K562 (cell line): ENCODE measurements around the gene CRIP1. TPM values are rescaled to one million over a fixed set of nuclear protein-coding genes. Genes with fewer than 3 reads are reported as not detected.
A peak's percentile ranks its signal among the peaks of the same experiment; 100 is the strongest.

Source experiments
- CC2D1A ChIP-seq: fragments of 450-650 bp; IDR thresholded peaks from 2 replicates; pipeline ENCODE4 v1.6.1; 2017; ENCODE audit warnings: mild to moderate bottlenecking
- CCAR2 ChIP-seq: fragments of 200-400 bp; formaldehyde crosslinking; IDR thresholded peaks from 2 replicates; pipeline ENCODE4 v1.6.1; 2017; ENCODE audit warnings: mild to moderate bottlenecking, low read depth, low read length
- EZH2 ChIP-seq: IDR thresholded peaks from 2 replicates; pipeline ENCODE4 v1.6.1; 2012; ENCODE audit warnings: low read depth, mild to moderate bottlenecking, inconsistent platforms, low read length, borderline replicate concordance
- MAFG ChIP-seq: fragments of 450-650 bp; conservative IDR thresholded peaks from 2 replicates; pipeline ENCODE4 v1.6.1; 2016; ENCODE audit warnings: missing genetic modification characterization, missing compliant biosample characterization
- MEF2D ChIP-seq: conservative IDR thresholded peaks from 2 replicates; pipeline ENCODE4 v1.6.1; 2016; ENCODE audit warnings: low read depth, missing genetic modification characterization, missing compliant biosample characterization
- MIER1 ChIP-seq: fragments of 450-650 bp; IDR thresholded peaks from 2 replicates; pipeline ENCODE4 v1.6.1; 2016; ENCODE audit warnings: antibody characterized with exemption, mild to moderate bottlenecking, low read depth
- NCOA6 ChIP-seq: fragments of 450-650 bp; IDR thresholded peaks from 2 replicates; pipeline ENCODE4 v1.6.1; 2017; ENCODE audit warnings: mild to moderate bottlenecking
- NONO ChIP-seq, 2 experiments: fragments of 200-400 bp in 1 of 2; fragments of 450-650 bp in 1 of 2; formaldehyde crosslinking in 1 of 2; IDR thresholded peaks; 2 replicates each; pipeline ENCODE4 v1.6.1; 2017; ENCODE audit warnings: low read depth in 2 of 2, mild to moderate bottlenecking in 2 of 2, moderate library complexity in 2 of 2, low read length in 1 of 2
- RBM14 ChIP-seq: fragments of 200-400 bp; formaldehyde crosslinking; IDR thresholded peaks from 2 replicates; pipeline ENCODE4 v1.6.1; 2018; ENCODE audit warnings: low read depth, mild to moderate bottlenecking, low read length, moderate library complexity, borderline replicate concordance; ENCODE audit not compliant: insufficient read depth
- TRIM24 ChIP-seq, 2 experiments: fragments of 450-650 bp; IDR thresholded peaks; 2 replicates each; pipeline ENCODE4 v1.6.1; 2016
- TRIM28 ChIP-seq: fragments of 450-650 bp; IDR thresholded peaks from 2 replicates; pipeline ENCODE4 v1.6.1; 2017
- YY1 ChIP-seq, 3 experiments: IDR thresholded peaks; 2 replicates each; pipeline ENCODE4 v1.6.1; 2011; ENCODE audit warnings: low read length in 2 of 3, mild to moderate bottlenecking in 2 of 3, moderate library complexity in 2 of 3, borderline replicate concordance in 1 of 3, control low read depth in 1 of 3, low read depth in 1 of 3; ENCODE audit not compliant: insufficient read depth in 3 of 3, insufficient replicate concordance in 2 of 3, control insufficient read depth in 1 of 3, insufficient read length in 1 of 3; ENCODE audit errors: extremely low read depth in 1 of 3
- ZBTB8A ChIP-seq: fragments of 450-650 bp; IDR thresholded peaks from 2 replicates; pipeline ENCODE4 v1.6.1; 2018; ENCODE audit warnings: mild to moderate bottlenecking, moderate library complexity; ENCODE audit not compliant: partially characterized antibody
- ZKSCAN1 ChIP-seq: fragments of 150-350 bp; IDR thresholded peaks from 2 replicates; pipeline ENCODE4 v1.6.1; 2016; ENCODE audit warnings: low read depth, low read length
- ZNF384 ChIP-seq: IDR thresholded peaks from 2 replicates; pipeline ENCODE4 v1.6.1; 2012; ENCODE audit warnings: low read depth, low read length, improper control_type of control experiment
- polyA plus RNA-seq, 8 experiments: library from polyadenylated mRNA; depleted of rRNA in 4 of 8; stranded (reverse) in 5 of 8; unstranded in 3 of 8; fragments of >200 nt; fragmentation: Nextera tagmentation in 2 of 8; fragmentation: Illumina TruSeq in 1 of 8; extraction: Ambion mirVana in 2 of 8; extraction: Trizol in 1 of 8; gene quantifications; 2 replicates each; pipeline versions ENCODE4 v1.2.1 to v1.2.3, GENCODE V29; 2011 to 2014; ENCODE audit warnings: inconsistent platforms in 1 of 8, missing spikeins in 1 of 8
- total RNA-seq, 7 experiments: library from RNA; depleted of rRNA in 6 of 7; stranded (reverse); fragments of >200 nt in 6 of 7; fragmentation: Illumina TruSeq in 2 of 7; extraction: Trizol in 2 of 7; gene quantifications; 2 replicates each; pipeline versions ENCODE4 v1.2.1 to v1.2.3, GENCODE V29; 2011 to 2021; ENCODE audit warnings: low replicate concordance in 1 of 7
- TF ChIP-seq, protein P1 (sequence below): fragments of 200-600 bp; sonication (generic); IDR thresholded peaks from one replicate; pipeline ENCODE4 v1.6.1; 2012; ENCODE audit warnings: mild to moderate bottlenecking, low read depth, low read length, inconsistent platforms

CRIP1 gene
- total and polyA plus RNA-seq, 9 of the 15 experiments (the other 6 are each of a cell fraction or from before 2014, with no cell fraction given): 0.11 to 0.58 (median 0.14) TPM; not detected in 6

DNA sequence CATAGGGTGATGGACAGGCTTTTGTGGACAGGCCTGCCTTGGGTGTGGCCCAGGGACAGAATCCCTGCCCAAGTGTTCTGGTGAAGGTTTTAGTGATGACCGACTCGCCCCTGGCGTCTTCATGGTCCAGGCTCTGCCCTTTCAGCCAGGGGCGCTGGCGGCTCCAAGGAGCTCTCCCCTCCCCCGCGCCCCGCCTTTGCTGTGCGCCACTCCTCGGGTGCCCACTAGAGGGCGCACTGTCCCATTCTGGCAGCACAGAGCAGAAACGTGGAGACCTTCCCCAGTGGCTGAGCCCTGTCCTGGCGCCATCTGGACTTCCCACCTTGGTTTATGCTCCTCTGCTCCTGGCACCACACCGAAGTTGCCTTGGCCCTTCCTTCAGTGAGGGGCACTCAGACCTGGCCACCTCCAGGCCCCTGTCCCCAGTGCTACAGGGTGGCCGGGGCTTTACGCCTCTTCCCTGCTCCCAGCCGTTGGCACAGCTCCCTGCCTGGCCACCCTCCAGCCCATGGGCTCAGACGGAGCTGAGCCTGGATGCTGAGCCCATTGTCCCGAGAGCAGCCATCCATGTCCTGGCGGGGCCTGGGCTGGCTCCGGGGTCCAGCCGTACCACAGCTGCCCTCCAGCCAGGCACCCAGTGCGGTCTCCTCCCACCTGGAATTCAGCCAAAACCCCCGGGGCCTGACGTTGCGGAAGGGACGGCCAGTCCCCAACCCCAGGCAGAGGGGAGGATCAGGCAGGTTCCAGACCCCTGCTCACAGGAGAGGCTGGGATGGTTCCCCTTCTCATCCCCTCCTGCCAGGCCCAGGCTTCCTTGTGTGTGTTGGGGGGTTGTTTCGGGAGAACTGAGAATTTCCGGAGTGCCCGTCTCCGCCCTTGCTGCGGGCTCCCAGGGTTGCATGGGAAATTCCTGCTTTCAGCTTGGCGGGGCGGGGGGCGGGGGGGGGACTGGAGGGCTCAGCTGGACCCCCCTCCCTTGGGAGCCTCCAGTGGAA, 5.6 kb upstream of the CRIP1 start (continued):
- TF ChIP-seq, protein P1, sequence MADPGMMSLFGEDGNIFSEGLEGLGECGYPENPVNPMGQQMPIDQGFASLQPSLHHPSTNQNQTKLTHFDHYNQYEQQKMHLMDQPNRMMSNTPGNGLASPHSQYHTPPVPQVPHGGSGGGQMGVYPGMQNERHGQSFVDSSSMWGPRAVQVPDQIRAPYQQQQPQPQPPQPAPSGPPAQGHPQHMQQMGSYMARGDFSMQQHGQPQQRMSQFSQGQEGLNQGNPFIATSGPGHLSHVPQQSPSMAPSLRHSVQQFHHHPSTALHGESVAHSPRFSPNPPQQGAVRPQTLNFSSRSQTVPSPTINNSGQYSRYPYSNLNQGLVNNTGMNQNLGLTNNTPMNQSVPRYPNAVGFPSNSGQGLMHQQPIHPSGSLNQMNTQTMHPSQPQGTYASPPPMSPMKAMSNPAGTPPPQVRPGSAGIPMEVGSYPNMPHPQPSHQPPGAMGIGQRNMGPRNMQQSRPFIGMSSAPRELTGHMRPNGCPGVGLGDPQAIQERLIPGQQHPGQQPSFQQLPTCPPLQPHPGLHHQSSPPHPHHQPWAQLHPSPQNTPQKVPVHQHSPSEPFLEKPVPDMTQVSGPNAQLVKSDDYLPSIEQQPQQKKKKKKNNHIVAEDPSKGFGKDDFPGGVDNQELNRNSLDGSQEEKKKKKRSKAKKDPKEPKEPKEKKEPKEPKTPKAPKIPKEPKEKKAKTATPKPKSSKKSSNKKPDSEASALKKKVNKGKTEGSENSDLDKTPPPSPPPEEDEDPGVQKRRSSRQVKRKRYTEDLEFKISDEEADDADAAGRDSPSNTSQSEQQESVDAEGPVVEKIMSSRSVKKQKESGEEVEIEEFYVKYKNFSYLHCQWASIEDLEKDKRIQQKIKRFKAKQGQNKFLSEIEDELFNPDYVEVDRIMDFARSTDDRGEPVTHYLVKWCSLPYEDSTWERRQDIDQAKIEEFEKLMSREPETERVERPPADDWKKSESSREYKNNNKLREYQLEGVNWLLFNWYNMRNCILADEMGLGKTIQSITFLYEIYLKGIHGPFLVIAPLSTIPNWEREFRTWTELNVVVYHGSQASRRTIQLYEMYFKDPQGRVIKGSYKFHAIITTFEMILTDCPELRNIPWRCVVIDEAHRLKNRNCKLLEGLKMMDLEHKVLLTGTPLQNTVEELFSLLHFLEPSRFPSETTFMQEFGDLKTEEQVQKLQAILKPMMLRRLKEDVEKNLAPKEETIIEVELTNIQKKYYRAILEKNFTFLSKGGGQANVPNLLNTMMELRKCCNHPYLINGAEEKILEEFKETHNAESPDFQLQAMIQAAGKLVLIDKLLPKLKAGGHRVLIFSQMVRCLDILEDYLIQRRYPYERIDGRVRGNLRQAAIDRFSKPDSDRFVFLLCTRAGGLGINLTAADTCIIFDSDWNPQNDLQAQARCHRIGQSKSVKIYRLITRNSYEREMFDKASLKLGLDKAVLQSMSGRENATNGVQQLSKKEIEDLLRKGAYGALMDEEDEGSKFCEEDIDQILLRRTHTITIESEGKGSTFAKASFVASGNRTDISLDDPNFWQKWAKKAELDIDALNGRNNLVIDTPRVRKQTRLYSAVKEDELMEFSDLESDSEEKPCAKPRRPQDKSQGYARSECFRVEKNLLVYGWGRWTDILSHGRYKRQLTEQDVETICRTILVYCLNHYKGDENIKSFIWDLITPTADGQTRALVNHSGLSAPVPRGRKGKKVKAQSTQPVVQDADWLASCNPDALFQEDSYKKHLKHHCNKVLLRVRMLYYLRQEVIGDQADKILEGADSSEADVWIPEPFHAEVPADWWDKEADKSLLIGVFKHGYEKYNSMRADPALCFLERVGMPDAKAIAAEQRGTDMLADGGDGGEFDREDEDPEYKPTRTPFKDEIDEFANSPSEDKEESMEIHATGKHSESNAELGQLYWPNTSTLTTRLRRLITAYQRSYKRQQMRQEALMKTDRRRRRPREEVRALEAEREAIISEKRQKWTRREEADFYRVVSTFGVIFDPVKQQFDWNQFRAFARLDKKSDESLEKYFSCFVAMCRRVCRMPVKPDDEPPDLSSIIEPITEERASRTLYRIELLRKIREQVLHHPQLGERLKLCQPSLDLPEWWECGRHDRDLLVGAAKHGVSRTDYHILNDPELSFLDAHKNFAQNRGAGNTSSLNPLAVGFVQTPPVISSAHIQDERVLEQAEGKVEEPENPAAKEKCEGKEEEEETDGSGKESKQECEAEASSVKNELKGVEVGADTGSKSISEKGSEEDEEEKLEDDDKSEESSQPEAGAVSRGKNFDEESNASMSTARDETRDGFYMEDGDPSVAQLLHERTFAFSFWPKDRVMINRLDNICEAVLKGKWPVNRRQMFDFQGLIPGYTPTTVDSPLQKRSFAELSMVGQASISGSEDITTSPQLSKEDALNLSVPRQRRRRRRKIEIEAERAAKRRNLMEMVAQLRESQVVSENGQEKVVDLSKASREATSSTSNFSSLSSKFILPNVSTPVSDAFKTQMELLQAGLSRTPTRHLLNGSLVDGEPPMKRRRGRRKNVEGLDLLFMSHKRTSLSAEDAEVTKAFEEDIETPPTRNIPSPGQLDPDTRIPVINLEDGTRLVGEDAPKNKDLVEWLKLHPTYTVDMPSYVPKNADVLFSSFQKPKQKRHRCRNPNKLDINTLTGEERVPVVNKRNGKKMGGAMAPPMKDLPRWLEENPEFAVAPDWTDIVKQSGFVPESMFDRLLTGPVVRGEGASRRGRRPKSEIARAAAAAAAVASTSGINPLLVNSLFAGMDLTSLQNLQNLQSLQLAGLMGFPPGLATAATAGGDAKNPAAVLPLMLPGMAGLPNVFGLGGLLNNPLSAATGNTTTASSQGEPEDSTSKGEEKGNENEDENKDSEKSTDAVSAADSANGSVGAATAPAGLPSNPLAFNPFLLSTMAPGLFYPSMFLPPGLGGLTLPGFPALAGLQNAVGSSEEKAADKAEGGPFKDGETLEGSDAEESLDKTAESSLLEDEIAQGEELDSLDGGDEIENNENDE: no peak
- TF ChIP-seq NONO (IDR thresholded peaks at IDR 0.05; ENCODE audit: low read depth in 2 of 2, low read length in 1 of 2): peak in 1 of 2 experiments; percentile 35; a peak in 1 of 4 replicates
- TF ChIP-seq EZH2: no peak
- TF ChIP-seq YY1 (IDR thresholded peaks at IDR 0.05; ENCODE audit: borderline replicate concordance in 1 of 3, control insufficient read depth in 1 of 3, extremely low read depth in 1 of 3, insufficient read depth in 3 of 3, insufficient read length in 1 of 3, insufficient replicate concordance in 2 of 3, low read depth in 1 of 3, low read length in 2 of 3): peak in 2 of 3 experiments; percentile 56 to 80
- no peak for TF ChIP-seq NCOA6
- TF ChIP-seq RBM14: no peak
- peak in 1 of 2 experiments; percentile 60; a peak in 1 of 4 replicates for TF ChIP-seq TRIM24 (IDR thresholded peaks at IDR 0.05)
- peak; percentile 23; the same call in 1 of the 2 replicates for TF ChIP-seq CC2D1A
- peak; percentile 72 for TF ChIP-seq TRIM28
- no peak for TF ChIP-seq ZBTB8A
- peak; percentile 27; the same call in 1 of the 2 replicates for TF ChIP-seq MIER1
- no peak for TF ChIP-seq ZKSCAN1
- no peak for TF ChIP-seq MEF2D (tag)
- TF ChIP-seq ZNF384: no peak
- TF ChIP-seq CCAR2: no peak
- TF ChIP-seq MAFG: no peak
